Transverse colon (tissue), 4 donors: ENCODE measurements around the gene PHLDA2.

Source experiments
- EP300 ChIP-seq: sonication (generic); formaldehyde crosslinking; IDR thresholded peaks from one replicate; pipeline ENCODE4 v1.6.1; 2017; ENCODE audit warnings: antibody characterized with exemption, low read depth
- POLR2A ChIP-seq: fragments of 450-650 bp; IDR thresholded peaks from one replicate; pipeline ENCODE4 v1.6.1; 2016; ENCODE audit warnings: antibody characterized with exemption, mild to moderate bottlenecking, moderate library complexity
- POLR2AphosphoS5 ChIP-seq, 3 donors: sonication (generic); formaldehyde crosslinking; IDR thresholded peaks; one replicate each; pipeline ENCODE4 v1.6.1; 2016; ENCODE audit warnings: antibody characterized with exemption in 3 of 3
- TF ChIP-seq, protein P1 (sequence below), 5 experiments: fragments of 200-600 bp in 3 of 5; fragments of 450-650 bp in 2 of 5; sonication (generic) in 3 of 5; IDR thresholded peaks; 1 replicate in 2 of 5; 2 replicates in 3 of 5; pipeline ENCODE4 v1.5.1; 2016 to 2017; ENCODE audit warnings: antibody characterized with exemption in 5 of 5, inconsistent platforms in 3 of 5, mild to moderate bottlenecking in 2 of 5, moderate library complexity in 1 of 5

DNA sequence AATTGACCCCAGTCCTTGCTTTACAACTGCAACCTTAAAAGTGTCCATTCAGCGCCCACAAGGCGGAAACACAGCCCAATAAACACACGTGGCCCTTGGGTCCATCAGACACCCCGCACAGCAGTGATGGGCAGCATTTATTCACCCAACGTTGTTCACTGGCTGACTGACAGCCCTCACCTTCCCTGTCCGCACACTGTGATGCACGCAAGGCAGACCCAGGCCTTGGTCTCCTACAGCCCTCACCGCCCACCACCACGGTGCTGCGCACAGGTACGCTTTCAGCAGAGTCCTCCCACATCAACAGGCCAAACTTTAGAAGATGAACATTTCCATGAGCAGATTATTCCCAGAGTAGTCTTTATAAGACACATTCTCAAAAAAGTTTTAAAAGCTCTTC is 20.7 kb upstream of the PHLDA2 start:
- TF ChIP-seq, protein P1, sequence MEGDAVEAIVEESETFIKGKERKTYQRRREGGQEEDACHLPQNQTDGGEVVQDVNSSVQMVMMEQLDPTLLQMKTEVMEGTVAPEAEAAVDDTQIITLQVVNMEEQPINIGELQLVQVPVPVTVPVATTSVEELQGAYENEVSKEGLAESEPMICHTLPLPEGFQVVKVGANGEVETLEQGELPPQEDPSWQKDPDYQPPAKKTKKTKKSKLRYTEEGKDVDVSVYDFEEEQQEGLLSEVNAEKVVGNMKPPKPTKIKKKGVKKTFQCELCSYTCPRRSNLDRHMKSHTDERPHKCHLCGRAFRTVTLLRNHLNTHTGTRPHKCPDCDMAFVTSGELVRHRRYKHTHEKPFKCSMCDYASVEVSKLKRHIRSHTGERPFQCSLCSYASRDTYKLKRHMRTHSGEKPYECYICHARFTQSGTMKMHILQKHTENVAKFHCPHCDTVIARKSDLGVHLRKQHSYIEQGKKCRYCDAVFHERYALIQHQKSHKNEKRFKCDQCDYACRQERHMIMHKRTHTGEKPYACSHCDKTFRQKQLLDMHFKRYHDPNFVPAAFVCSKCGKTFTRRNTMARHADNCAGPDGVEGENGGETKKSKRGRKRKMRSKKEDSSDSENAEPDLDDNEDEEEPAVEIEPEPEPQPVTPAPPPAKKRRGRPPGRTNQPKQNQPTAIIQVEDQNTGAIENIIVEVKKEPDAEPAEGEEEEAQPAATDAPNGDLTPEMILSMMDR (IDR thresholded peaks at IDR 0.05): no peak
- TF ChIP-seq EP300 (no peak), POLR2A (no peak), POLR2AphosphoS5 (IDR thresholded peaks at IDR 0.05) (no peak)
